HFF-Myc (cell line): ENCODE measurements around the gene FBXL19.

Experiments
- DNase-seq: peaks from one replicate; pipeline ENCODE4 v3.0.0-alpha.2; 2011; ENCODE audit warnings: low read depth; ENCODE audit errors: extremely low read depth
- H3K4me3 ChIP-seq: replicated peaks from 2 replicates; pipeline ENCODE4 v1.5.1; 2011; ENCODE audit warnings: low read depth, mild to moderate bottlenecking, control low read depth, low read length
- CTCF ChIP-seq: IDR thresholded peaks from 2 replicates; pipeline ENCODE4 v1.5.1; 2012; ENCODE audit warnings: mild to moderate bottlenecking, low read depth, low read length, control low read depth; ENCODE audit errors: missing control alignments

The FBXL19 gene

DNA sequence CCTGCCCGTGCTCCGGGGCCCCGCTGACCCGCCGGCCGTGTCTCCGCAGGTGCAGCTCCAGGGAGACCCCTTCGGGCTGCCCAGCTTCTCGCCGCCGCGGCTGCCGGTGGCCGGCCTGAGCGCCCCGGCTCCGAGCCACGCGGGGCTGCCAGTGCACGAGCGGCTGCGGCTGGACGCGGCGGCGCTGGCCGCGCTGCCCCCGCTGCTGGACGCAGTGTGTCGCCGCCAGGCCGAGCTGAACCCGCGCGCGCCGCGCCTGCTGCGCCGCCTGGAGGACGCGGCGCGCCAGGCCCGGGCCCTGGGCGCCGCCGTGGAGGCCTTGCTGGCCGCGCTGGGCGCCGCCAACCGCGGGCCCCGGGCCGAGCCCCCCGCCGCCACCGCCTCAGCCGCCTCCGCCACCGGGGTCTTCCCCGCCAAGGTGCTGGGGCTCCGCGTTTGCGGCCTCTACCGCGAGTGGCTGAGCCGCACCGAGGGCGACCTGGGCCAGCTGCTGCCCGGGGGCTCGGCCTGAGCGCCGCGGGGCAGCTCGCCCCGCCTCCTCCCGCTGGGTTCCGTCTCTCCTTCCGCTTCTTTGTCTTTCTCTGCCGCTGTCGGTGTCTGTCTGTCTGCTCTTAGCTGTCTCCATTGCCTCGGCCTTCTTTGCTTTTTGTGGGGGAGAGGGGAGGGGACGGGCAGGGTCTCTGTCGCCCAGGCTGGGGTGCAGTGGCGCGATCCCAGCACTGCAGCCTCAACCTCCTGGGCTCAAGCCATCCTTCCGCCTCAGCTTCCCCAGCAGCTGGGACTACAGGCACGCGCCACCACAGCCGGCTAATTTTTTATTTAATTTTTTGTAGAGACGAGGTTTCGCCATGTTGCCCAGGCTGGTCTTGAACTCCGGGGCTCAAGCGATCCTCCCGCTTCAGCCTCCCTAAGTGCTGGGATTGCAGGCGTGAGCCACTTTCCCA lies 21.1 kb upstream of the FBXL19 start:
- peak overlapping the region; percentile 35 for H3K4me3 ChIP-seq
- DNase-seq, result no peak
- TF ChIP-seq CTCF, result no peak

DNA sequence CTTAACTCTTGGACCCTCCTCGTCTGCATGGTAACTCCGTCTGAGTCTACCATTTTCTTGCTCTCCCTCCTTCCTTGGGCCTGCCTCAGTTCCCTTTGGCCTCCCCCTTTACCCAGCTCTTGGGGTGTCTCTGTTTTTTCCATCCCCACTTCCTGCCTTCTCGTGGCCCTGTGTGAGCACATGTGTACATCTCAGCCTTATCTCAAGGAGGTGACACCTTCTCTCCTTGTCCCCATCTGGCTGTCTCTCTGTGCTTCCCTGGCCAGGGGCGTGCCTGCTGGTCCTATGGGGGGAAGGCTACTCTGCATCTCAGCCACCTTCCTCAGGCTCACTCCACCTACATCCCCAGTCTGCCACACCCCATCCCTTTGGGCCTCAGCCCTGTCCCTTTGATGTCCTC lies 20.4 kb upstream of the FBXL19 start:
- no peak for DNase-seq
- TF ChIP-seq CTCF, result no peak
- H3K4me3 ChIP-seq, result no peak overlapping the region

DNA sequence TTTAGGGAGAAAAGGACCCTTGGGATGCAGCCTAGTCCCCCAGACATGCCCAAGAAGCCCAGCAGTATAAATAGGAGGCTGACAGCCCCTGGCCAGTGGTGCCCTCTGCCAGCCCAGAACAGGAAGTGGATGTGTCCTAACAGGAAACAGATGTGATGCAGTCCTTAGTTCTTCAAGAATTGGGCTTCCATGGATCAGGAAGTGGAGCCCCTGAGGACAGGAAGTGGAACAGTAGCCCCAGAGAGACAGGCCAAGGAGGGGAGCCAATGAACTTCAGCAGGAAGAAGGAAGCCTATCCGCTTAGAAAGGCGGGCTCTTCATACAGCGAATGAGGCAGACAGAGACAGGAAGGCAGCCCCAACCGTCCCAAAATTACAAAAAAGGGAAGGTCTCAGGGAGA lies 19.8 kb upstream of the FBXL19 start:
- TF ChIP-seq CTCF, result no peak
- H3K4me3 ChIP-seq, result no peak overlapping the region
- DNase-seq, result peak; percentile 58

GRCh38 chr16:30904114-30904780 lies 19.1 kb upstream of the FBXL19 start:
- DNase-seq, result no peak
- no peak for TF ChIP-seq CTCF
- no peak overlapping the region for H3K4me3 ChIP-seq

GRCh38 chr16:30907064-30907463 lies 16.3 kb upstream of the FBXL19 start:
- no peak overlapping the region for H3K4me3 ChIP-seq
- no peak for DNase-seq
- no peak for TF ChIP-seq CTCF

GRCh38 chr16:30910427-30911029 lies 12.8 kb upstream of the FBXL19 start:
- DNase-seq, result no peak
- TF ChIP-seq CTCF, result no peak
- H3K4me3 ChIP-seq, result no peak overlapping the region
